Measurements from ENCODE around the gene QRICH2.
"Not testable (repeated sequence)": the region's sequence is repeated elsewhere in the genome, so short reads cannot be mapped to it uniquely, and the experiment has no call there.

QRICH2 gene

GRCh38 chr17:76261421-76262215 lies 46.5 kb downstream of the QRICH2 start:
- no peak for DNase-seq (ENCODE audit: extremely low read depth, low read depth)
- TF ChIP-seq CTCF (IDR thresholded peaks at IDR 0.05; ENCODE audit: low read depth, low read length): no peak

- TF ChIP-seq CTCF (IDR thresholded peaks at IDR 0.05; ENCODE audit: low read depth, low read length): no peak
Observed at GRCh38 chr17:76260669-76261068, 47.4 kb downstream of the QRICH2 start.

GRCh38 chr17:76260220-76260619 lies 47.9 kb downstream of the QRICH2 start:
- DNase-seq (ENCODE audit: extremely low read depth, low read depth): no peak
- TF ChIP-seq CTCF (IDR thresholded peaks at IDR 0.05; ENCODE audit: low read depth, low read length): no peak

More at GRCh38 chr17:76260669-76261068, 47.4 kb downstream of the QRICH2 start:
- DNase-seq (ENCODE audit: extremely low read depth, low read depth): no peak

GRCh38 chr17:76256430-76257050 lies 51.5 kb downstream of the QRICH2 start:
- DNase-seq (ENCODE audit: extremely low read depth, low read depth): not testable (repeated sequence)

GRCh38 chr17:76255801-76256429 lies 52.2 kb downstream of the QRICH2 start:
- TF ChIP-seq CTCF (IDR thresholded peaks at IDR 0.05; ENCODE audit: low read depth, low read length): no peak
- no peak for DNase-seq (ENCODE audit: extremely low read depth, low read depth)

GRCh38 chr17:76254275-76254674 lies 53.8 kb downstream of the QRICH2 start:
- TF ChIP-seq CTCF (IDR thresholded peaks at IDR 0.05; ENCODE audit: low read depth, low read length): no peak
- DNase-seq (ENCODE audit: extremely low read depth, low read depth): no peak

- no peak for TF ChIP-seq CTCF (IDR thresholded peaks at IDR 0.05; ENCODE audit: low read depth, low read length)
- DNase-seq (ENCODE audit: extremely low read depth, low read depth): no peak
Observed at GRCh38 chr17:76253841-76254240, 54.2 kb downstream of the QRICH2 start.

- DNase-seq (ENCODE audit: extremely low read depth, low read depth): not testable (repeated sequence)
Observed at GRCh38 chr17:76252967-76253766, 54.9 kb downstream of the QRICH2 start.

Measured in AG09319 (cell line).